GM12892 (cell line): Measurements from ENCODE around the gene PCNX2.

Experiments
- DNase-seq: peaks from one replicate; pipeline ENCODE4 v3.0.0; 2011; ENCODE audit not compliant: insufficient read length
- FAIRE-seq: peaks from 2 replicates; lab custom pipeline; 2011; peaks lifted over from hg19 to GRCh38; lab: Jason Lieb, UNC
- POLR2A ChIP-seq: IDR thresholded peaks from 2 replicates; pipeline ENCODE4 v1.6.1; 2011; ENCODE audit warnings: low read depth, low read length, control low read depth
- POLR2AphosphoS5 ChIP-seq: IDR thresholded peaks from 2 replicates; pipeline ENCODE4 v1.6.1; 2011; ENCODE audit warnings: low read depth, low read length, control low read depth
- TAF1 ChIP-seq: IDR thresholded peaks from 2 replicates; pipeline ENCODE4 v1.6.1; 2011; ENCODE audit warnings: low read depth, mild to moderate bottlenecking, control low read depth, low read length, borderline replicate concordance

PCNX2 gene

GRCh38 chr1:233045588-233045987 lies 249.9 kb downstream of the PCNX2 start:
- no peak for DNase-seq
- no peak for FAIRE-seq
- TF ChIP-seq POLR2AphosphoS5 (no peak), POLR2A (no peak), TAF1 (no peak)

GRCh38 chr1:233042834-233043233 lies 252.7 kb downstream of the PCNX2 start:
- FAIRE-seq (no peak), DNase-seq (no peak)
- TF ChIP-seq TAF1 (no peak), POLR2AphosphoS5 (no peak), POLR2A (no peak)

GRCh38 chr1:233040494-233040893 lies 255.0 kb downstream of the PCNX2 start:
- no peak for FAIRE-seq
- TF ChIP-seq TAF1 = no peak
- no peak for TF ChIP-seq POLR2AphosphoS5
- TF ChIP-seq POLR2A = no peak
- DNase-seq = no peak

- TF ChIP-seq POLR2AphosphoS5 (no peak), POLR2A (no peak), TAF1 (no peak)
- DNase-seq = no peak
- no peak for FAIRE-seq
Observed at GRCh38 chr1:233038581-233038980, 256.9 kb downstream of the PCNX2 start.

- TF ChIP-seq POLR2A (no peak), TAF1 (no peak), POLR2AphosphoS5 (no peak)
- DNase-seq (no peak), FAIRE-seq (no peak)
Observed at GRCh38 chr1:233037843-233038242, 257.7 kb downstream of the PCNX2 start.

- FAIRE-seq (no peak), DNase-seq (no peak)
- TF ChIP-seq POLR2A (no peak), POLR2AphosphoS5 (no peak), TAF1 (no peak)
Observed at GRCh38 chr1:233034836-233035235, 260.7 kb downstream of the PCNX2 start.

GRCh38 chr1:233033361-233033760 lies 262.2 kb downstream of the PCNX2 start:
- DNase-seq (no peak), FAIRE-seq (no peak)
- TF ChIP-seq POLR2A = no peak
- TF ChIP-seq TAF1 = no peak
- TF ChIP-seq POLR2AphosphoS5 = no peak

GRCh38 chr1:233032916-233033315 lies 262.6 kb downstream of the PCNX2 start:
- DNase-seq = no peak
- no peak for FAIRE-seq
- TF ChIP-seq TAF1 = no peak

- FAIRE-seq (no peak), DNase-seq (no peak)
- TF ChIP-seq TAF1 = no peak
- TF ChIP-seq POLR2AphosphoS5 = no peak
- TF ChIP-seq POLR2A = no peak
Observed at GRCh38 chr1:233031521-233031920, 264.0 kb downstream of the PCNX2 start.

- DNase-seq = no peak
- no peak for FAIRE-seq
- no peak for TF ChIP-seq POLR2A
- no peak for TF ChIP-seq TAF1
- TF ChIP-seq POLR2AphosphoS5 = no peak
Observed at GRCh38 chr1:233027046-233027445, 268.5 kb downstream of the PCNX2 start.

GRCh38 chr1:233025567-233025966 lies 270.0 kb downstream of the PCNX2 start:
- no peak for TF ChIP-seq TAF1
- no peak for TF ChIP-seq POLR2A
- no peak for TF ChIP-seq POLR2AphosphoS5
- no peak for DNase-seq
- FAIRE-seq = no peak

GRCh38 chr1:233025157-233025556 lies 270.4 kb downstream of the PCNX2 start:
- TF ChIP-seq TAF1 (no peak), POLR2A (no peak), POLR2AphosphoS5 (no peak)
- FAIRE-seq (no peak), DNase-seq (no peak)

GRCh38 chr1:233024199-233024598 lies 271.3 kb downstream of the PCNX2 start:
- no peak for FAIRE-seq
- no peak for TF ChIP-seq POLR2A
- no peak for TF ChIP-seq TAF1

More at GRCh38 chr1:233024199-233024598, 271.3 kb downstream of the PCNX2 start:
- DNase-seq = no peak
